Panc1 (cell line): ENCODE results near the gene SLC25A15. TPM values are rescaled to one million over a fixed set of nuclear protein-coding genes. Genes with fewer than 3 reads are reported as not detected.

Source experiments
- ATAC-seq: fragments of 200-7000 bp; cut with Tn5 transposase; 2 replicates; pipeline ENCODE4 v1.9.1; 2020; ENCODE audit warnings: mild to moderate bottlenecking, moderate library complexity
- BruUV-seq: library from RNA; stranded (reverse); fragments of 400-500 nt; replicated peaks from 2 replicates; lab custom pipeline; 2021; lab: Mats Ljungman, UMichigan
- CTCF ChIA-PET: fragments of 300-600 bp; sonication (Branson Sonifier 250); formaldehyde crosslinking; loops from one replicate; lab custom pipeline; 2022; ENCODE audit warnings: antibody characterized with exemption; lab: Charles Lee
- POLR2A ChIA-PET: fragments of 300-600 bp; sonication (Branson Sonifier 250); formaldehyde crosslinking; loops from one replicate; lab custom pipeline; 2022; ENCODE audit warnings: antibody characterized with exemption; lab: Charles Lee
- DNase-seq: peaks from one replicate; pipeline ENCODE4 v3.0.0-alpha.2; 2010; ENCODE audit warnings: low read depth, low spot score
- H3K27ac ChIP-seq: 2 replicates; pipeline ENCODE4 v1.5.1; 2011; ENCODE audit warnings: mild to moderate bottlenecking, low read length, inconsistent platforms
- H3K27me3 ChIP-seq: fragments of 200-500 bp; sonication (Bioruptor generic); 2 replicates; pipeline ENCODE4 v1.6.0; 2014; ENCODE audit warnings: low read length, inconsistent platforms; ENCODE audit not compliant: control insufficient read depth, insufficient read depth
- H3K36me3 ChIP-seq: fragments of 200-500 bp; sonication (Bioruptor generic); 2 replicates; pipeline ENCODE4 v1.5.1; 2014; ENCODE audit warnings: inconsistent platforms, mild to moderate bottlenecking, low read length, moderate library complexity; ENCODE audit not compliant: control insufficient read depth, insufficient read depth
- H3K4me1 ChIP-seq: 2 replicates; pipeline ENCODE4 v1.5.1; 2011; ENCODE audit warnings: inconsistent platforms, mild to moderate bottlenecking, low read length, moderate library complexity; ENCODE audit not compliant: control insufficient read depth, insufficient read depth
- H3K4me3 ChIP-seq, 2 experiments: 2 replicates each; pipeline ENCODE4 v1.5.1; 2011 to 2012; ENCODE audit warnings: low read depth in 2 of 2, low read length in 2 of 2, mild to moderate bottlenecking in 2 of 2, inconsistent platforms in 1 of 2, moderate library complexity in 1 of 2
- H3K9me3 ChIP-seq: fragments of 200-500 bp; sonication (Bioruptor generic); 2 replicates; pipeline ENCODE4 v1.5.1; 2014; ENCODE audit warnings: low read depth, mild to moderate bottlenecking, inconsistent platforms, low read length, moderate library complexity; ENCODE audit not compliant: control insufficient read depth, insufficient read depth
- POLR2AphosphoS5 ChIP-seq: IDR thresholded peaks from 2 replicates; pipeline ENCODE4 v1.6.1; 2012; ENCODE audit warnings: mild to moderate bottlenecking, low read depth, low read length, moderate library complexity
- REST ChIP-seq, 2 experiments: IDR thresholded peaks; 2 replicates each; pipeline ENCODE4 v1.6.1; 2011 to 2012; ENCODE audit warnings: low read depth in 2 of 2, control low read depth in 1 of 2, low read length in 1 of 2, mild to moderate bottlenecking in 1 of 2, moderate library complexity in 1 of 2; ENCODE audit not compliant: insufficient read depth in 1 of 2
- SIN3A ChIP-seq: IDR thresholded peaks from 2 replicates; pipeline ENCODE4 v1.6.1; 2012; ENCODE audit warnings: low read depth, mild to moderate bottlenecking, low read length, moderate library complexity, borderline replicate concordance; ENCODE audit not compliant: insufficient read depth
- TCF7L2 ChIP-seq: IDR thresholded peaks from 2 replicates; pipeline ENCODE4 v1.6.1; 2011; ENCODE audit warnings: mild to moderate bottlenecking, low read depth, low read length, inconsistent platforms
- in situ Hi-C: cut with HindIII; loops from 2 replicates; pipeline ENCODE4 v1.10.0; 2016; ENCODE audit warnings: low sequenced_read_pairs, low pct_unique_long_range_greater_than_20kb
- intact Hi-C: fragments of 100-400 bp; cut with micrococcal nuclease; formaldehyde crosslinking; loops from one replicate; pipeline ENCODE4 v1.10.0; 2022; ENCODE audit not compliant: unreplicated experiment
- total RNA-seq: library from RNA; stranded (reverse); gene quantifications from one replicate; pipeline ENCODE4 v1.2.1, GENCODE V29; 2021; ENCODE audit not compliant: unreplicated experiment
- TF ChIP-seq, protein P1 (sequence below): fragments of 450-650 bp; IDR thresholded peaks from 2 replicates; pipeline ENCODE4 v1.5.1; 2017; ENCODE audit warnings: mild to moderate bottlenecking

The SLC25A15 gene
- total RNA-seq, 1 experiment from 2014 or later: 16.4 TPM

DNA sequence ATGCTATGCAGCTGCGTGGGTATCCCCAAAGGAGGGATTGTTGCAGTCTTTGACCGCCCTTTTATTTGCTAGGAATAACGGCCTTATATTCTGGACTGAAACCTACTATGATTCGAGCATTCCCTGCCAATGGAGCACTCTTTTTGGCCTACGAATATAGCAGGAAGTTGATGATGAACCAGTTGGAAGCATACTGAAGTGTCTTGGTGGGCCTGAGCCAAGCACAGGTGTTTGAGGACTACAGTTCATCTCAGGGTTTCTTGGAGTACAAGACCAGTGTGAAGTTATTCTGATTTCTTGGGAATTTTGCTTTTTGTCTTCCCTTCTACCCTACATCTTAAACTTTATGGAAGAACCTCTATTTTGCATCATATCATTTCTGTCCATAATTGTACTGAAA lies 20.1 kb downstream of the SLC25A15 start:
- ATAC-seq (no peak), DNase-seq (no peak)
- no peaks in the 10 kb centered on the region for H3K36me3 ChIP-seq
- no peaks in the 10 kb centered on the region for H3K4me1 ChIP-seq
- BruUV-seq: no TSS peak
- H3K9me3 ChIP-seq: no peaks in the 10 kb centered on the region
- no peak overlapping the region for H3K4me3 ChIP-seq
- intact Hi-C loops (no loop called here), in situ Hi-C loops (no loop called here)
- H3K27ac ChIP-seq: no peak overlapping the region
- TF ChIP-seq TCF7L2 (no peak), REST (IDR thresholded peaks at IDR 0.05; ENCODE audit: insufficient read depth in 1 of 2, low read depth in 2 of 2, low read length in 1 of 2) (no peak), SIN3A (no peak)
- TF ChIP-seq, protein P1, sequence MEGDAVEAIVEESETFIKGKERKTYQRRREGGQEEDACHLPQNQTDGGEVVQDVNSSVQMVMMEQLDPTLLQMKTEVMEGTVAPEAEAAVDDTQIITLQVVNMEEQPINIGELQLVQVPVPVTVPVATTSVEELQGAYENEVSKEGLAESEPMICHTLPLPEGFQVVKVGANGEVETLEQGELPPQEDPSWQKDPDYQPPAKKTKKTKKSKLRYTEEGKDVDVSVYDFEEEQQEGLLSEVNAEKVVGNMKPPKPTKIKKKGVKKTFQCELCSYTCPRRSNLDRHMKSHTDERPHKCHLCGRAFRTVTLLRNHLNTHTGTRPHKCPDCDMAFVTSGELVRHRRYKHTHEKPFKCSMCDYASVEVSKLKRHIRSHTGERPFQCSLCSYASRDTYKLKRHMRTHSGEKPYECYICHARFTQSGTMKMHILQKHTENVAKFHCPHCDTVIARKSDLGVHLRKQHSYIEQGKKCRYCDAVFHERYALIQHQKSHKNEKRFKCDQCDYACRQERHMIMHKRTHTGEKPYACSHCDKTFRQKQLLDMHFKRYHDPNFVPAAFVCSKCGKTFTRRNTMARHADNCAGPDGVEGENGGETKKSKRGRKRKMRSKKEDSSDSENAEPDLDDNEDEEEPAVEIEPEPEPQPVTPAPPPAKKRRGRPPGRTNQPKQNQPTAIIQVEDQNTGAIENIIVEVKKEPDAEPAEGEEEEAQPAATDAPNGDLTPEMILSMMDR: no peak
- CTCF ChIA-PET: no interaction called here
- POLR2A ChIA-PET: no interaction called here
- no peaks in the 10 kb centered on the region for H3K27me3 ChIP-seq

DNA sequence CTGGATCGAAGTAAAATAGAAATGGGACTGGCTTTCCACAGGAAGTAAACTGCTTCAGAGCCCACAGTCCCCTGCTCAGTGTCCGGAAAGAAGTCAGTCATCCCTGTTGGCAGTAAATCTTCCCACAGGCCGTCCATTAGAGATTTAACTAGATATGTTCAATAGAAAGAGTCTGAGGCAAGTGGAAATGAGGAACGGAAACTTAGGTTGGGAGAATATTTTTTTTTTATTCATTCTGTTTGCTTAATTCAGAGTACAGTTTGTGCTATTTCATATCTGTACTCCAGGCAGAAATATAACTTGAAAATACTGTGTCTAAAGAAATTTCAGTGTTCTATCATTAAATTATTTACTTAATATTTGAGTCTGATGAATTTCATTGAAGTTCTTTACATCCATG lies 22.7 kb downstream of the SLC25A15 start:
- intact Hi-C loops: no loop called here
- POLR2A ChIA-PET: no interaction called here
- Histone ChIP-seq H3K27ac (no peak overlapping the region), H3K4me1 (no peaks in the 10 kb centered on the region), H3K4me3 (no peak overlapping the region), H3K36me3 (no peaks in the 10 kb centered on the region), H3K27me3 (no peaks in the 10 kb centered on the region), H3K9me3 (no peaks in the 10 kb centered on the region)
- in situ Hi-C loops: no loop called here
- ATAC-seq (no peak), DNase-seq (no peak)
- no peak for TF ChIP-seq TCF7L2
- TF ChIP-seq POLR2AphosphoS5: no peak
- TF ChIP-seq REST (IDR thresholded peaks at IDR 0.05; ENCODE audit: insufficient read depth in 1 of 2, low read depth in 2 of 2, low read length in 1 of 2): no peak
- TF ChIP-seq, protein P1: no peak
- TF ChIP-seq SIN3A: no peak
- CTCF ChIA-PET: interaction anchor here (0.7 kb wide), 1 partner anchor 28 kb away, joined by 7 read pairs; no protein-coding TSS in a partner anchor
- BruUV-seq: no TSS peak
